MCF 10A (cell line): ENCODE data around the gene DCHS2. TPM values are rescaled to one million over a fixed set of nuclear protein-coding genes. Genes with fewer than 3 reads are reported as not detected.

Source experiments
- BruUV-seq: library from RNA; stranded (reverse); fragments of 400-500 nt; replicated peaks from 2 replicates; lab custom pipeline; 2021; lab: Mats Ljungman, UMichigan
- CTCF ChIA-PET: fragments of 300-600 bp; sonication (Branson Sonifier 250); formaldehyde crosslinking; extraction: SDS; loops from one replicate; lab custom pipeline; 2021; ENCODE audit warnings: antibody characterized with exemption, inconsistent platforms; lab: Yijun Ruan, JAX
- POLR2A ChIA-PET: fragments of 300-600, 350-650 bp; sonication (Branson Sonifier 250); formaldehyde crosslinking; extraction: SDS; loops from one replicate; lab custom pipeline; 2020; ENCODE audit warnings: antibody characterized with exemption, inconsistent platforms; lab: Yijun Ruan, JAX
- DNase-seq: peaks from one replicate; pipeline ENCODE4 v3.0.0-alpha.2; 2018; ENCODE audit not compliant: unreplicated experiment
- H3K27ac Mint-ChIP-seq: one replicate; pipeline ENCODE4 v1.8.0; 2022; ENCODE audit warnings: mild to moderate bottlenecking, low read depth, mixed read lengths; ENCODE audit not compliant: unreplicated experiment
- H3K27me3 Mint-ChIP-seq: one replicate; pipeline ENCODE4 v1.8.0; 2022; ENCODE audit warnings: mixed read lengths; ENCODE audit not compliant: insufficient read depth, unreplicated experiment
- H3K36me3 Mint-ChIP-seq: one replicate; pipeline ENCODE4 v1.8.0; 2022; ENCODE audit warnings: mild to moderate bottlenecking, moderate library complexity, mixed read lengths; ENCODE audit not compliant: insufficient read depth, unreplicated experiment
- H3K4me1 Mint-ChIP-seq: one replicate; pipeline ENCODE4 v1.8.0; 2022; ENCODE audit warnings: mixed read lengths; ENCODE audit not compliant: insufficient read depth, unreplicated experiment
- H3K4me3 Mint-ChIP-seq: one replicate; pipeline ENCODE4 v1.8.0; 2022; ENCODE audit warnings: mild to moderate bottlenecking, moderate library complexity, mixed read lengths; ENCODE audit not compliant: unreplicated experiment
- H3K9me3 Mint-ChIP-seq: one replicate; pipeline ENCODE4 v1.8.0; 2022; ENCODE audit warnings: mixed read lengths; ENCODE audit not compliant: unreplicated experiment
- intact Hi-C: fragments of 100-400 bp; cut with micrococcal nuclease; formaldehyde crosslinking; loops from 2 replicates; pipeline ENCODE4 v1.14.1; 2022
- total RNA-seq: library from RNA; stranded (reverse); gene quantifications from 2 replicates; pipeline ENCODE4 v1.2.3, GENCODE V29; 2022
- TF ChIP-seq, protein P1 (sequence below): fragments of 200-600 bp; IDR thresholded peaks from one replicate; pipeline ENCODE4 v1.8.0; 2022; ENCODE audit warnings: antibody characterized with exemption, mild to moderate bottlenecking; ENCODE audit not compliant: unreplicated experiment

The DCHS2 gene
- total RNA-seq, 1 experiment from 2014 or later = 0.02 TPM

DNA sequence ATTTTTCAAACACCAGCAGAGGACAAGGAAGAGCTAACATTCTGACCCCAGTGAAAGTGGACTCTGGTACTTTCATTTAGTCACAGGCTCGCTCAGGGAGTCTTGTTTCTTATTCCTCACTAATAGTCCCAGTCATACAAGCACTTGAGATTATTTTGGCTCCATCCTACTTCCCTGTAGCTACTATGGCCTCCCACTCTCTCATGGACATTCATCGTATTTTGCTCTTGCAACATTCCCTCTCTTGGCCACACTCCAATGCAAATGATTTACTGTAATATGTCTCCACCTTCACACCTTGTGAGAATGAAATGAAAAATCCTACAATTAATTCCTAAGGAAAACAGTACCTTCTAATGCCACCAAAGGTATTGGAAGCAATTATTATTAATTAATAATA, 37.3 kb upstream of the DCHS2 start:
- Mint-ChIP-seq H3K4me3 (peak overlapping the region; percentile 21), H3K27me3 (no peaks in the 10 kb centered on the region), H3K4me1 (peaks cover 14% of the 10 kb centered on the region), H3K27ac (no peak overlapping the region), H3K9me3 (no peaks in the 10 kb centered on the region), H3K36me3 (no peaks in the 10 kb centered on the region)
- POLR2A ChIA-PET = interaction anchor here (0.9 to 6.3 kb wide), 4 partner anchors 9 to 139 kb away, joined by 3 to 50 read pairs (median 3); partner anchors contain the start of gene PLRG1
- peak; percentile 86 for DNase-seq
- CTCF ChIA-PET = interaction anchor here (0.7 to 1.4 kb wide), 3 partner anchors 10 to 25 kb away, joined by 3 read pairs; no protein-coding TSS in a partner anchor
- intact Hi-C loops = no loop called here
- BruUV-seq = no TSS peak
- TF ChIP-seq, protein P1, sequence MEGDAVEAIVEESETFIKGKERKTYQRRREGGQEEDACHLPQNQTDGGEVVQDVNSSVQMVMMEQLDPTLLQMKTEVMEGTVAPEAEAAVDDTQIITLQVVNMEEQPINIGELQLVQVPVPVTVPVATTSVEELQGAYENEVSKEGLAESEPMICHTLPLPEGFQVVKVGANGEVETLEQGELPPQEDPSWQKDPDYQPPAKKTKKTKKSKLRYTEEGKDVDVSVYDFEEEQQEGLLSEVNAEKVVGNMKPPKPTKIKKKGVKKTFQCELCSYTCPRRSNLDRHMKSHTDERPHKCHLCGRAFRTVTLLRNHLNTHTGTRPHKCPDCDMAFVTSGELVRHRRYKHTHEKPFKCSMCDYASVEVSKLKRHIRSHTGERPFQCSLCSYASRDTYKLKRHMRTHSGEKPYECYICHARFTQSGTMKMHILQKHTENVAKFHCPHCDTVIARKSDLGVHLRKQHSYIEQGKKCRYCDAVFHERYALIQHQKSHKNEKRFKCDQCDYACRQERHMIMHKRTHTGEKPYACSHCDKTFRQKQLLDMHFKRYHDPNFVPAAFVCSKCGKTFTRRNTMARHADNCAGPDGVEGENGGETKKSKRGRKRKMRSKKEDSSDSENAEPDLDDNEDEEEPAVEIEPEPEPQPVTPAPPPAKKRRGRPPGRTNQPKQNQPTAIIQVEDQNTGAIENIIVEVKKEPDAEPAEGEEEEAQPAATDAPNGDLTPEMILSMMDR = no peak

DNA sequence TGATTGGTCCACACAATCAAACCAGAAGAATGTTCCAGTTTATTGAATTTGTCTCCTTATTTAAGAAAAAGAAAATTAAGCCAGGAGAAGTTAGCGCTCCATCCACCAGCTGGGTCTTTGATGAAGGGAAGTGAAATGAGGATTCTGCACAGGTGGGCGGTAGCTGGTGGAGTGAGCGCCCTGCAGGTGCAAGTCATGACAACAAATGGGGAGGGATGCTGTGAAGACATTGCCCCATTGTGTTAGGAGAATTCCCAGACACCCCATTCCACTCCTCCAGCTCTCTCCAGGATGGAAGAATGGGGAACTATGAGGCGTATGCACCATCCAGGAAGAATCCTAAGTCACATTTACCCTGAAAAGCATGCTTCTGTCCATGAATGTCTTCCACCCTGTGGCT, 35.7 kb upstream of the DCHS2 start:
- TF ChIP-seq, protein P1 = no peak
- no peaks in the 10 kb centered on the region for H3K36me3 Mint-ChIP-seq
- POLR2A ChIA-PET = interaction anchor here (6.3 kb wide), 1 partner anchor 22 kb away, joined by 50 read pairs; the partner anchor contains the start of gene PLRG1

DNA sequence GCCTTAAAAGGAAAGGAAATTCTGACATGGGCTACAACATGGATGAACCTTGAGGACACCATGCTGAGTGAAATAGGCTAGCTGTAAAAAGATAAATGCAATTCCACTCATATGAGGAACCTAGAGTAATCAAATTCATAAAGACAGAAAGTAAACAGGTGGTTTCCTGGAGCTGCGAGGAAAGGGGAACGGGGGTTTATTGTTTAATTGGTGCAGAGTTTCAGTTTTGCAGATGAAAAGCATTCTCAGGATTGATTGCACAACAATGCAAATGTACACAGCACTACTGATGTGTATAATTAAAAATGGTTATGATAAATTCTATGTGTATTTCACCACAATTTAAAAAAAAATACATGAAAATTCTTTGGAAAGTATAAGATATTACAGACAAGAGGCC, 34.6 kb upstream of the DCHS2 start:
- no peak overlapping the region for H3K4me3 Mint-ChIP-seq
- TF ChIP-seq, protein P1 = no peak
- H3K27ac Mint-ChIP-seq = no peak overlapping the region
- ChIA-PET CTCF (no interaction called here), POLR2A (no interaction called here)
- intact Hi-C loops = no loop called here
- no peaks in the 10 kb centered on the region for H3K36me3 Mint-ChIP-seq
- BruUV-seq = no TSS peak
- DNase-seq = no peak
- no peaks in the 10 kb centered on the region for H3K9me3 Mint-ChIP-seq
- H3K4me1 Mint-ChIP-seq = peaks cover 14% of the 10 kb centered on the region
- no peaks in the 10 kb centered on the region for H3K27me3 Mint-ChIP-seq

More for the DNA sequence above, 35.7 kb upstream of the DCHS2 start:
- intact Hi-C loops = no loop called here
- BruUV-seq = no TSS peak
- Mint-ChIP-seq H3K4me3 (no peak overlapping the region), H3K27ac (no peak overlapping the region), H3K9me3 (no peaks in the 10 kb centered on the region), H3K27me3 (no peaks in the 10 kb centered on the region), H3K4me1 (peaks cover 14% of the 10 kb centered on the region)
- no peak for DNase-seq
- CTCF ChIA-PET = interaction anchor here (0.9 to 1.3 kb wide), 2 partner anchors 8 to 24 kb away, joined by 3 to 4 read pairs; no protein-coding TSS in a partner anchor

DNA sequence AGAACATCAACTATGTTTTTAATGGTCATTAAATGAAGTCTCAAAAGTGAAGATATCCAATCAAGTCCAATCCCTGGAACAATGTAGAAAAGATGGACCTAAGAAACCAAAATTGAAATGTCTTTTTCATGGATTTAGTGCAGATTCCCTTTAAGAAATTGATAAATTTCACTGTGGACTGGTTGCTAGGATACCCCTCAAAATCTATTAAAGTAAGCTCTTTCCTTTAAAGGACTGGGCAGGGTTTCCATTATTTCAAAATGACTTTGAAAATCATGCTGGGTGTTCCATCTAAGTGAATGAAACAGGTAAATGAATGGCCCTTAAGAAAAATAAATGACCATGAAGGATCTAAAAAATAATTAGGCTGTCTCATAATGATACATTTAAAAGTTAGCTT, 30.0 kb upstream of the DCHS2 start:
- POLR2A ChIA-PET = interaction anchor here (0.8 kb wide), 2 partner anchors 105 to 219 kb away, joined by 3 to 5 read pairs; no protein-coding TSS in a partner anchor
- TF ChIP-seq, protein P1 = no peak
- CTCF ChIA-PET = interaction anchor here (1.4 kb wide), 1 partner anchor 100 kb away, joined by 4 read pairs; no protein-coding TSS in a partner anchor
- no peak for DNase-seq
- Mint-ChIP-seq H3K9me3 (no peaks in the 10 kb centered on the region), H3K4me1 (no peaks in the 10 kb centered on the region), H3K36me3 (no peaks in the 10 kb centered on the region), H3K27me3 (peaks cover 23% of the 10 kb centered on the region), H3K4me3 (no peak overlapping the region), H3K27ac (no peak overlapping the region)
- BruUV-seq = no TSS peak
- intact Hi-C loops = no loop called here
